ENCODE data around the gene GFM2.
"Not testable (repeated sequence)": the region's sequence is repeated elsewhere in the genome, so short reads cannot be mapped to it uniquely, and the experiment has no call there.

The GFM2 gene

GRCh38 chr5:74685979-74686631 lies 80.8 kb downstream of the GFM2 start:
- H3K4me3 ChIP-seq (ENCODE audit: low read depth in 1 of 2, low read length in 2 of 2) = peak overlapping the region; percentile 46 to 76; a peak in 3 of 4 replicates
- ATAC-seq (ENCODE audit: insufficient read depth, low read depth) (peak; percentile 44), DNase-seq (peak; percentile 30)
- peaks cover 20% of the 10 kb centered on the region for H3K79me2 ChIP-seq (ENCODE audit: insufficient read depth, low read length)
- H3K27ac ChIP-seq (ENCODE audit: low read length) = peak overlapping the region; percentile 67
- H4K20me1 ChIP-seq (ENCODE audit: insufficient read depth, low read length) = peaks cover 2% of the 10 kb centered on the region; the same call in 1 of the 2 replicates
- H3K4me1 ChIP-seq (ENCODE audit: insufficient read depth, low read length) = peaks cover 24% of the 10 kb centered on the region
- H2AFZ ChIP-seq (ENCODE audit: low read depth, low read length) = peak overlapping the region; percentile 91
- H3K9ac ChIP-seq (ENCODE audit: low read depth, low read length) = peak overlapping the region; percentile 79
- H3K4me2 ChIP-seq (ENCODE audit: insufficient read depth, low read length) = peak overlapping the region; percentile 90
- H3K36me3 ChIP-seq (ENCODE audit: insufficient read depth, low read length) = peaks cover 22% of the 10 kb centered on the region; the same call in 1 of the 2 replicates
- TF ChIP-seq CTCF (IDR thresholded peaks at IDR 0.05; ENCODE audit: borderline replicate concordance, extremely low read depth, low read length, poor library complexity, severe bottlenecking) = no peak
- no peak for TF ChIP-seq EZH2 (IDR thresholded peaks at IDR 0.05; ENCODE audit: borderline replicate concordance, low read depth, low read length, severe bottlenecking)
- no peaks in the 10 kb centered on the region for H3K27me3 ChIP-seq (ENCODE audit: insufficient read depth, low read length, poor library complexity)
- H3K9me3 ChIP-seq (ENCODE audit: insufficient read depth, low read length, severe bottlenecking) = no peaks in the 10 kb centered on the region

GRCh38 chr5:74684900-74685851 lies 81.7 kb downstream of the GFM2 start, which contains the start of gene HEXB:
Gene HEXB (plus strand): TSS chr5:74685233. CDS start chr5:74685261, 28 bp downstream.
- H3K4me1 ChIP-seq (ENCODE audit: insufficient read depth, low read length) = peaks cover 24% of the 10 kb centered on the region
- peak; percentile 5 for TF ChIP-seq CTCF (IDR thresholded peaks at IDR 0.05; ENCODE audit: borderline replicate concordance, extremely low read depth, low read length, poor library complexity, severe bottlenecking)
- TF ChIP-seq EZH2 (IDR thresholded peaks at IDR 0.05; ENCODE audit: borderline replicate concordance, low read depth, low read length, severe bottlenecking) = no peak

GRCh38 chr5:74679966-74680365 lies 87.0 kb downstream of the GFM2 start:
- Histone ChIP-seq H3K4me2 (ENCODE audit: insufficient read depth, low read length) (no peak overlapping the region), H3K36me3 (ENCODE audit: insufficient read depth, low read length) (no peaks in the 10 kb centered on the region), H3K79me2 (ENCODE audit: insufficient read depth, low read length) (no peaks in the 10 kb centered on the region), H3K27me3 (ENCODE audit: insufficient read depth, low read length, poor library complexity) (peaks cover 8% of the 10 kb centered on the region), H3K27ac (ENCODE audit: low read length) (no peak overlapping the region), H3K4me1 (ENCODE audit: insufficient read depth, low read length) (peaks cover 3% of the 10 kb centered on the region; the same call in 1 of the 2 replicates), H3K4me3 (ENCODE audit: low read depth in 1 of 2, low read length in 2 of 2) (no peak overlapping the region), H3K9me3 (ENCODE audit: insufficient read depth, low read length, severe bottlenecking) (no peaks in the 10 kb centered on the region), H4K20me1 (ENCODE audit: insufficient read depth, low read length) (no peaks in the 10 kb centered on the region), H3K9ac (ENCODE audit: low read depth, low read length) (no peak overlapping the region), H2AFZ (ENCODE audit: low read depth, low read length) (no peak overlapping the region)
- TF ChIP-seq EZH2 (IDR thresholded peaks at IDR 0.05; ENCODE audit: borderline replicate concordance, low read depth, low read length, severe bottlenecking) (no peak), CTCF (IDR thresholded peaks at IDR 0.05; ENCODE audit: borderline replicate concordance, extremely low read depth, low read length, poor library complexity, severe bottlenecking) (no peak)
- no peak for ATAC-seq (ENCODE audit: insufficient read depth, low read depth)
- DNase-seq = no peak

More at GRCh38 chr5:74684900-74685851, 81.7 kb downstream of the GFM2 start, which contains the start of gene HEXB:
- peak within 1 kb of the TSS; percentile 79 for H3K9ac ChIP-seq (ENCODE audit: low read depth, low read length)
- peaks cover 16% of the 10 kb centered on the region; the same call in 1 of the 2 replicates for H3K36me3 ChIP-seq (ENCODE audit: insufficient read depth, low read length)
- peak within 1 kb of the TSS; percentile 67 for H3K27ac ChIP-seq (ENCODE audit: low read length)
- H4K20me1 ChIP-seq (ENCODE audit: insufficient read depth, low read length) = peaks cover 2% of the 10 kb centered on the region; the same call in 1 of the 2 replicates
- peak; percentile 90 for ATAC-seq (ENCODE audit: insufficient read depth, low read depth)
- H3K4me2 ChIP-seq (ENCODE audit: insufficient read depth, low read length) = peak within 1 kb of the TSS; percentile 90
- peak within 1 kb of the TSS; percentile 46 to 76 for H3K4me3 ChIP-seq (ENCODE audit: low read depth in 1 of 2, low read length in 2 of 2)
- peaks cover 20% of the 10 kb centered on the region for H3K79me2 ChIP-seq (ENCODE audit: insufficient read depth, low read length)
- no peaks in the 10 kb centered on the region for H3K27me3 ChIP-seq (ENCODE audit: insufficient read depth, low read length, poor library complexity)
- H2AFZ ChIP-seq (ENCODE audit: low read depth, low read length) = peak within 1 kb of the TSS; percentile 91
- H3K9me3 ChIP-seq (ENCODE audit: insufficient read depth, low read length, severe bottlenecking) = no peaks in the 10 kb centered on the region
- DNase-seq = peak; percentile 82

GRCh38 chr5:74679300-74679699 lies 87.6 kb downstream of the GFM2 start:
- not testable (repeated sequence) for H3K79me2 ChIP-seq (ENCODE audit: insufficient read depth, low read length); H3K4me2 ChIP-seq (ENCODE audit: insufficient read depth, low read length); H2AFZ ChIP-seq (ENCODE audit: low read depth, low read length); H3K9me3 ChIP-seq (ENCODE audit: insufficient read depth, low read length, severe bottlenecking); H4K20me1 ChIP-seq (ENCODE audit: insufficient read depth, low read length); H3K27me3 ChIP-seq (ENCODE audit: insufficient read depth, low read length, poor library complexity); H3K4me1 ChIP-seq (ENCODE audit: insufficient read depth, low read length); H3K36me3 ChIP-seq (ENCODE audit: insufficient read depth, low read length); H3K9ac ChIP-seq (ENCODE audit: low read depth, low read length); DNase-seq; ATAC-seq (ENCODE audit: insufficient read depth, low read depth); H3K4me3 ChIP-seq (ENCODE audit: low read depth in 1 of 2, low read length in 2 of 2); H3K27ac ChIP-seq (ENCODE audit: low read length)

- not testable (repeated sequence) for H3K4me3 ChIP-seq (ENCODE audit: low read depth in 1 of 2, low read length in 2 of 2); H3K36me3 ChIP-seq (ENCODE audit: insufficient read depth, low read length); H3K27ac ChIP-seq (ENCODE audit: low read length); ATAC-seq (ENCODE audit: insufficient read depth, low read depth); H3K4me1 ChIP-seq (ENCODE audit: insufficient read depth, low read length); DNase-seq; H3K79me2 ChIP-seq (ENCODE audit: insufficient read depth, low read length); H4K20me1 ChIP-seq (ENCODE audit: insufficient read depth, low read length); H3K27me3 ChIP-seq (ENCODE audit: insufficient read depth, low read length, poor library complexity); H3K9ac ChIP-seq (ENCODE audit: low read depth, low read length); H2AFZ ChIP-seq (ENCODE audit: low read depth, low read length); H3K4me2 ChIP-seq (ENCODE audit: insufficient read depth, low read length); H3K9me3 ChIP-seq (ENCODE audit: insufficient read depth, low read length, severe bottlenecking)
Measured at GRCh38 chr5:74678123-74678522, 88.8 kb downstream of the GFM2 start.

Measured in DND-41 (cell line).